ENCODE measurements around the gene RPH3AL.

- TF ChIP-seq CTCF (IDR thresholded peaks at IDR 0.05; ENCODE audit: control extremely low read depth in 1 of 3, insufficient read depth in 1 of 3, low read depth in 1 of 3, low read length in 3 of 3): no peak
- TF ChIP-seq MAX (IDR thresholded peaks at IDR 0.05): no peak
- TF ChIP-seq TEAD4 (IDR thresholded peaks at IDR 0.05; ENCODE audit: low read depth, low read length): no peak
- TF ChIP-seq NRF1 (IDR thresholded peaks at IDR 0.05; ENCODE audit: low read depth, low read length): no peak
- no peak for TF ChIP-seq YY1 (IDR thresholded peaks at IDR 0.05; ENCODE audit: low read depth, low read length)
- no peak for TF ChIP-seq POLR2A (IDR thresholded peaks at IDR 0.05; ENCODE audit: control extremely low read depth in 1 of 2, low read depth in 2 of 2, low read length in 2 of 2)
- no peak for TF ChIP-seq GABPA (IDR thresholded peaks at IDR 0.05; ENCODE audit: borderline replicate concordance, insufficient read depth, low read length)
Observed at GRCh38 chr17:187130-187529, 165.5 kb downstream of the RPH3AL start.

Measured in H1 (cell line).